GM23338 (cell line): ENCODE measurements around the gene LCP1. TPM values are rescaled to one million over a fixed set of nuclear protein-coding genes. Genes with fewer than 3 reads are reported as not detected.

Source experiments
- ATAC-seq: fragments of 200-7000 bp; cut with Tn5 transposase; 3 replicates; pipeline ENCODE4 v1.9.1; 2020
- DNase-seq: peaks from one replicate; pipeline ENCODE4 v3.0.0-alpha.2; 2015; ENCODE audit warnings: low spot score
- H2AFZ ChIP-seq: fragments of 200-600 bp; sonication (generic); 2 replicates; pipeline ENCODE4 v1.8.0; 2016; ENCODE audit warnings: antibody characterized with exemption, mild to moderate bottlenecking, moderate library complexity
- H3F3A ChIP-seq: fragments of 200-600 bp; sonication (generic); replicated peaks from 2 replicates; pipeline ENCODE4 v1.8.0; 2017; ENCODE audit warnings: antibody characterized with exemption, mixed run types, low read depth
- H3K27ac ChIP-seq: fragments of 200-600 bp; sonication (generic); 2 replicates; pipeline ENCODE4 v1.6.1; 2016; ENCODE audit warnings: low read depth
- H3K27me3 ChIP-seq: fragments of 200-600 bp; sonication (generic); 2 replicates; pipeline ENCODE4 v1.8.0; 2016; ENCODE audit warnings: mild to moderate bottlenecking, mixed run types, moderate library complexity; ENCODE audit not compliant: insufficient read depth
- H3K36me3 ChIP-seq: fragments of 200-600 bp; sonication (generic); 2 replicates; pipeline ENCODE4 v1.8.0; 2016; ENCODE audit warnings: mild to moderate bottlenecking; ENCODE audit not compliant: insufficient read depth
- H3K4me1 ChIP-seq: fragments of 200-600 bp; sonication (generic); 2 replicates; pipeline ENCODE4 v1.8.0; 2016; ENCODE audit warnings: mild to moderate bottlenecking, moderate library complexity; ENCODE audit not compliant: insufficient read depth
- H3K4me2 ChIP-seq: fragments of 200-600 bp; sonication (generic); 2 replicates; pipeline ENCODE4 v1.7.1; 2017; ENCODE audit warnings: mixed run types
- H3K4me3 ChIP-seq: fragments of 200-600 bp; sonication (generic); 2 replicates; pipeline ENCODE4 v1.6.1; 2016; ENCODE audit warnings: mixed run types
- H3K79me2 ChIP-seq: fragments of 200-600 bp; sonication (generic); replicated peaks from 2 replicates; pipeline ENCODE4 v1.8.0; 2017; ENCODE audit warnings: mild to moderate bottlenecking; ENCODE audit not compliant: insufficient read depth
- H3K9me2 ChIP-seq: fragments of 200-600 bp; sonication (generic); 2 replicates; pipeline ENCODE4 v1.8.0; 2017; ENCODE audit not compliant: insufficient read depth
- H4K20me1 ChIP-seq: fragments of 200-600 bp; sonication (generic); replicated peaks from 2 replicates; pipeline ENCODE4 v1.8.0; 2017; ENCODE audit warnings: mild to moderate bottlenecking; ENCODE audit not compliant: insufficient read depth
- H3K27ac Mint-ChIP-seq: 2 replicates; pipeline ENCODE4 v1.8.0; 2020; ENCODE audit warnings: inconsistent platforms, mild to moderate bottlenecking, moderate library complexity, mixed read lengths
- H3K27me3 Mint-ChIP-seq: 3 replicates; pipeline ENCODE4 v1.8.0; 2022; ENCODE audit warnings: low read depth, mild to moderate bottlenecking, moderate library complexity, mixed read lengths, inconsistent platforms; ENCODE audit not compliant: insufficient read depth, poor library complexity
- H3K36me3 Mint-ChIP-seq: 3 replicates; pipeline ENCODE4 v1.8.0; 2021; ENCODE audit warnings: low read depth, mild to moderate bottlenecking, inconsistent platforms, moderate library complexity, mixed read lengths
- H3K4me1 Mint-ChIP-seq: 3 replicates; pipeline ENCODE4 v1.8.0; 2020; ENCODE audit warnings: mild to moderate bottlenecking, inconsistent platforms, mixed read lengths
- H3K4me3 Mint-ChIP-seq: 3 replicates; pipeline ENCODE4 v1.8.0; 2021; ENCODE audit warnings: moderate library complexity, mild to moderate bottlenecking, inconsistent platforms, mixed read lengths
- H3K9me3 Mint-ChIP-seq: 3 replicates; pipeline ENCODE4 v1.8.0; 2020; ENCODE audit warnings: moderate library complexity, mild to moderate bottlenecking, inconsistent platforms, mixed read lengths
- CREB1 ChIP-seq: fragments of 250-450 bp; sonication (Bioruptor Pico); IDR thresholded peaks from 2 replicates; pipeline ENCODE4 v1.5.0; 2020; ENCODE audit warnings: low read depth, mild to moderate bottlenecking, moderate library complexity
- EZH2 ChIP-seq: fragments of 200-600 bp; sonication (generic); IDR thresholded peaks from one replicate; pipeline ENCODE4 v1.8.0; 2017; ENCODE audit warnings: antibody characterized with exemption, mild to moderate bottlenecking, low read depth; ENCODE audit not compliant: unreplicated experiment
- JUNB ChIP-seq: IDR thresholded peaks from one replicate; pipeline ENCODE4 v1.6.1; 2016; ENCODE audit warnings: antibody characterized with exemption; ENCODE audit not compliant: unreplicated experiment
- NANOG ChIP-seq: IDR thresholded peaks from 2 replicates; pipeline ENCODE4 v1.6.1; 2016; ENCODE audit warnings: antibody characterized with exemption, borderline replicate concordance
- STAT1 ChIP-seq: IDR thresholded peaks from one replicate; pipeline ENCODE4 v1.6.1; 2016; ENCODE audit warnings: antibody characterized with exemption; ENCODE audit not compliant: unreplicated experiment
- ZNF114 ChIP-seq: fragments of 250-450 bp; sonication (Bioruptor Pico); IDR thresholded peaks from 2 replicates; pipeline ENCODE4 v1.5.0; 2020; ENCODE audit warnings: mild to moderate bottlenecking, moderate library complexity
- ZNF331 ChIP-seq: fragments of 250-450 bp; sonication (Bioruptor Pico); IDR thresholded peaks from 2 replicates; pipeline ENCODE4 v1.5.0; 2020; ENCODE audit warnings: low read depth, mild to moderate bottlenecking, moderate library complexity
- polyA plus RNA-seq: library from polyadenylated mRNA; unstranded; fragments of >200 nt; fragmentation: Nextera tagmentation; extraction: Ambion mirVana; gene quantifications from 2 replicates; pipeline ENCODE4 v1.2.1, GENCODE V29; 2016
- total RNA-seq: library from RNA; depleted of rRNA; stranded (reverse); fragments of >200 nt; shearing (Covaris generic); gene quantifications from 2 replicates; pipeline ENCODE4 v1.2.3, GENCODE V29; 2014
- TF ChIP-seq, protein P1 (sequence below): IDR thresholded peaks from one replicate; pipeline ENCODE4 v1.6.1; 2018; ENCODE audit warnings: antibody characterized with exemption; ENCODE audit not compliant: unreplicated experiment
- TF ChIP-seq, protein P2 (sequence below), 2 experiments: fragments of 200-600 bp in 1 of 2; sonication (generic) in 1 of 2; conservative IDR thresholded peaks; 2 replicates each; pipeline versions ENCODE4 v1.5.1 to v1.6.1; 2016 to 2017; ENCODE audit warnings: antibody characterized with exemption in 2 of 2, low read depth in 2 of 2, mild to moderate bottlenecking in 2 of 2, moderate library complexity in 1 of 2
- TF ChIP-seq, protein P3 (sequence below): IDR thresholded peaks from 2 replicates; pipeline ENCODE4 v1.6.1; 2016; ENCODE audit warnings: antibody characterized with exemption

Gene LCP1
- total and polyA plus RNA-seq, 2 experiments from 2014 or later = 1.9 to 3.4 TPM

DNA sequence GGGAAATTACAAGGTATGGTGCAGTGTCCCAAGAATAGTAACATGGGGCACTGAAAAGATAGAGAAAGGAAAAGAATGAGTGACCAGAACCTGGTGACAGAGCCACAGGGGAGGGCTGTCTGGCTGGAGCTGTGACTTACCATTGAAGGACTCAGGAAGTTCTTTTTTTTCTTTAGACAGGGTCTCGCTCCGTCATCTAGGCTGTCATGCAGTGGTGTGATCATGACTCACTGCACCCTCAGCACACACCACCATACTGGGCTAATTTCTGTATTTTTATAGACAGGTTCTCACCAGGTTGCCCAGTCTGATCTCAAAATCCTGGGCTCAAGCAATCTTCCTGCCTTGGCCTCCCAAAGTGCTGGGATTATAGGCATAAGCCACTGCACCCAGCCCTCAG lies 68.4 kb downstream of the LCP1 start (continued):
- TF ChIP-seq, protein P1, sequence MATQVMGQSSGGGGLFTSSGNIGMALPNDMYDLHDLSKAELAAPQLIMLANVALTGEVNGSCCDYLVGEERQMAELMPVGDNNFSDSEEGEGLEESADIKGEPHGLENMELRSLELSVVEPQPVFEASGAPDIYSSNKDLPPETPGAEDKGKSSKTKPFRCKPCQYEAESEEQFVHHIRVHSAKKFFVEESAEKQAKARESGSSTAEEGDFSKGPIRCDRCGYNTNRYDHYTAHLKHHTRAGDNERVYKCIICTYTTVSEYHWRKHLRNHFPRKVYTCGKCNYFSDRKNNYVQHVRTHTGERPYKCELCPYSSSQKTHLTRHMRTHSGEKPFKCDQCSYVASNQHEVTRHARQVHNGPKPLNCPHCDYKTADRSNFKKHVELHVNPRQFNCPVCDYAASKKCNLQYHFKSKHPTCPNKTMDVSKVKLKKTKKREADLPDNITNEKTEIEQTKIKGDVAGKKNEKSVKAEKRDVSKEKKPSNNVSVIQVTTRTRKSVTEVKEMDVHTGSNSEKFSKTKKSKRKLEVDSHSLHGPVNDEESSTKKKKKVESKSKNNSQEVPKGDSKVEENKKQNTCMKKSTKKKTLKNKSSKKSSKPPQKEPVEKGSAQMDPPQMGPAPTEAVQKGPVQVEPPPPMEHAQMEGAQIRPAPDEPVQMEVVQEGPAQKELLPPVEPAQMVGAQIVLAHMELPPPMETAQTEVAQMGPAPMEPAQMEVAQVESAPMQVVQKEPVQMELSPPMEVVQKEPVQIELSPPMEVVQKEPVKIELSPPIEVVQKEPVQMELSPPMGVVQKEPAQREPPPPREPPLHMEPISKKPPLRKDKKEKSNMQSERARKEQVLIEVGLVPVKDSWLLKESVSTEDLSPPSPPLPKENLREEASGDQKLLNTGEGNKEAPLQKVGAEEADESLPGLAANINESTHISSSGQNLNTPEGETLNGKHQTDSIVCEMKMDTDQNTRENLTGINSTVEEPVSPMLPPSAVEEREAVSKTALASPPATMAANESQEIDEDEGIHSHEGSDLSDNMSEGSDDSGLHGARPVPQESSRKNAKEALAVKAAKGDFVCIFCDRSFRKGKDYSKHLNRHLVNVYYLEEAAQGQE = no peak
- TF ChIP-seq, protein P2, sequence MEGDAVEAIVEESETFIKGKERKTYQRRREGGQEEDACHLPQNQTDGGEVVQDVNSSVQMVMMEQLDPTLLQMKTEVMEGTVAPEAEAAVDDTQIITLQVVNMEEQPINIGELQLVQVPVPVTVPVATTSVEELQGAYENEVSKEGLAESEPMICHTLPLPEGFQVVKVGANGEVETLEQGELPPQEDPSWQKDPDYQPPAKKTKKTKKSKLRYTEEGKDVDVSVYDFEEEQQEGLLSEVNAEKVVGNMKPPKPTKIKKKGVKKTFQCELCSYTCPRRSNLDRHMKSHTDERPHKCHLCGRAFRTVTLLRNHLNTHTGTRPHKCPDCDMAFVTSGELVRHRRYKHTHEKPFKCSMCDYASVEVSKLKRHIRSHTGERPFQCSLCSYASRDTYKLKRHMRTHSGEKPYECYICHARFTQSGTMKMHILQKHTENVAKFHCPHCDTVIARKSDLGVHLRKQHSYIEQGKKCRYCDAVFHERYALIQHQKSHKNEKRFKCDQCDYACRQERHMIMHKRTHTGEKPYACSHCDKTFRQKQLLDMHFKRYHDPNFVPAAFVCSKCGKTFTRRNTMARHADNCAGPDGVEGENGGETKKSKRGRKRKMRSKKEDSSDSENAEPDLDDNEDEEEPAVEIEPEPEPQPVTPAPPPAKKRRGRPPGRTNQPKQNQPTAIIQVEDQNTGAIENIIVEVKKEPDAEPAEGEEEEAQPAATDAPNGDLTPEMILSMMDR (conservative IDR thresholded peaks at IDR 0.05; ENCODE audit: low read depth in 2 of 2) = no peak
- no peak for TF ChIP-seq STAT1

DNA sequence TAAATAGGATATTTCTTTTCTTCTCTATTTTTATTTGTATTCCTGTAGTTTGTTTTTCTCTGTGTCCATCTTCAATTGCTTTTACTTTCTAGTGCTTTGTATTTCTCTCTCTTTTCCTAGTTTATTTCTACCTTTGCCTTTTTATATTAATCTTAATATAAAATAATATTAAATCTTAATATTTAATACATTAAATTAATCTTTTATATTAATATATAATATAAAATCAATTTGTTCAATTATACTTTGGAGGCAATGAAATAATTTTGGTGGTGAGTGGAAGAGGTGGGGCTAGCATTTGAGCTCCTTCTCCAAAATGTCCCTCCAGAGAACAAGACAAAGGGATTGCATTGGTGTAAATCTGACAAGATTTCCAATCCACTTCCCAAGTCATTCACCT lies 70.8 kb downstream of the LCP1 start:
- no peak overlapping the region for H3K4me2 ChIP-seq
- Mint-ChIP-seq H3K4me3 (no peak overlapping the region), H3K9me3 (no peaks in the 10 kb centered on the region), H3K4me1 (peaks cover 5% of the 10 kb centered on the region; the same call in 2 of the 3 replicates), H3K36me3 (no peaks in the 10 kb centered on the region), H3K27me3 (peaks cover 3% of the 10 kb centered on the region), H3K27ac (no peak overlapping the region)
- H4K20me1 ChIP-seq = no peaks in the 10 kb centered on the region
- H3K27me3 ChIP-seq = no peaks in the 10 kb centered on the region
- no peaks in the 10 kb centered on the region for H3K79me2 ChIP-seq
- H2AFZ ChIP-seq = no peak overlapping the region
- no peak overlapping the region for H3K27ac ChIP-seq
- no peaks in the 10 kb centered on the region for H3F3A ChIP-seq
- no peak for ATAC-seq
- no peaks in the 10 kb centered on the region for H3K4me1 ChIP-seq
- no peak overlapping the region for H3K4me3 ChIP-seq
- no peak for DNase-seq
- no peaks in the 10 kb centered on the region for H3K9me2 ChIP-seq
- no peaks in the 10 kb centered on the region for H3K36me3 ChIP-seq
- TF ChIP-seq ZNF331 (no peak), STAT1 (no peak), NANOG (no peak), ZNF114 (CRISPR knock-in tag) (no peak), JUNB (no peak), EZH2 (no peak), CREB1 (no peak)
- TF ChIP-seq, protein P1 = no peak
- TF ChIP-seq, protein P3, sequence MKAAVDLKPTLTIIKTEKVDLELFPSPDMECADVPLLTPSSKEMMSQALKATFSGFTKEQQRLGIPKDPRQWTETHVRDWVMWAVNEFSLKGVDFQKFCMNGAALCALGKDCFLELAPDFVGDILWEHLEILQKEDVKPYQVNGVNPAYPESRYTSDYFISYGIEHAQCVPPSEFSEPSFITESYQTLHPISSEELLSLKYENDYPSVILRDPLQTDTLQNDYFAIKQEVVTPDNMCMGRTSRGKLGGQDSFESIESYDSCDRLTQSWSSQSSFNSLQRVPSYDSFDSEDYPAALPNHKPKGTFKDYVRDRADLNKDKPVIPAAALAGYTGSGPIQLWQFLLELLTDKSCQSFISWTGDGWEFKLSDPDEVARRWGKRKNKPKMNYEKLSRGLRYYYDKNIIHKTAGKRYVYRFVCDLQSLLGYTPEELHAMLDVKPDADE = no peak
